Nephron (organoid): Measurements from ENCODE around the gene TKTL1.

ENCODE experiments used
- H3K27ac Mint-ChIP-seq, 3 experiments: 2 replicates each; pipeline ENCODE4 v1.8.0; 2020; ENCODE audit warnings: mixed read lengths in 3 of 3, mild to moderate bottlenecking in 2 of 3, moderate library complexity in 1 of 3
- H3K27me3 Mint-ChIP-seq: 2 replicates; pipeline ENCODE4 v1.8.0; 2021; ENCODE audit warnings: low read depth, mild to moderate bottlenecking, moderate library complexity, mixed read lengths
- H3K36me3 Mint-ChIP-seq: 2 replicates; pipeline ENCODE4 v1.8.0; 2020; ENCODE audit warnings: low read depth, mixed read lengths
- H3K4me1 Mint-ChIP-seq: 2 replicates; pipeline ENCODE4 v1.8.0; 2020; ENCODE audit warnings: mixed read lengths
- H3K4me3 Mint-ChIP-seq, 3 experiments: 2 replicates each; pipeline ENCODE4 v1.8.0; 2020; ENCODE audit warnings: mild to moderate bottlenecking in 3 of 3, mixed read lengths in 3 of 3, moderate library complexity in 2 of 3
- H3K9me3 Mint-ChIP-seq: 2 replicates; pipeline ENCODE4 v1.8.0; 2020; ENCODE audit warnings: mixed read lengths
- TF ChIP-seq, protein P1 (sequence below), 3 experiments: fragments of 200-600 bp; sonication (generic); IDR thresholded peaks; one replicate each; pipeline ENCODE4 v1.5.0; 2021; ENCODE audit warnings: antibody characterized with exemption in 3 of 3; ENCODE audit not compliant: unreplicated experiment in 3 of 3

TKTL1 gene

DNA sequence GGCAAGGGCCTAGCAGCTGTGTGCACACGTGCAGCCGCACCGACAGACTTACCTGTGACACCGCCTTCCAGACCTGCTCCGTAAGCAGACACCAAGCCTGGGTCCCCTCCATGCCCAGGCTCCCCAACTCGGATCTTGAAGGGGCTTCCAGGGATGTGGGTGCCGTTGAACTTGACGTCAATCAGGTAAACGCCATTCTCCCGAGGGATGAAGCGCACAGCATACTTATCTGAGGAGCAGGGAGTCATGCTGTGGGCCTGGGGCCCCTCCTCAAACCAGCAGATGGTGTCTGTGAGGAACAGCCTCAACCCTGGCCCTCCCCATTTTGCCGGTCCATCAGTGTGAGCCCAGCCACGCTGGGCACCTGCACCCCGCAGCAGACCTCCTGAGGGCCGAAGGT is 54.4 kb downstream of the TKTL1 start:
- H3K9me3 Mint-ChIP-seq, result no peaks in the 10 kb centered on the region
- no peak overlapping the region for H3K27ac Mint-ChIP-seq
- H3K36me3 Mint-ChIP-seq, result peaks cover 9% of the 10 kb centered on the region
- H3K4me3 Mint-ChIP-seq, result no peak overlapping the region
- H3K27me3 Mint-ChIP-seq, result no peaks in the 10 kb centered on the region
- H3K4me1 Mint-ChIP-seq, result no peaks in the 10 kb centered on the region
- TF ChIP-seq, protein P1, sequence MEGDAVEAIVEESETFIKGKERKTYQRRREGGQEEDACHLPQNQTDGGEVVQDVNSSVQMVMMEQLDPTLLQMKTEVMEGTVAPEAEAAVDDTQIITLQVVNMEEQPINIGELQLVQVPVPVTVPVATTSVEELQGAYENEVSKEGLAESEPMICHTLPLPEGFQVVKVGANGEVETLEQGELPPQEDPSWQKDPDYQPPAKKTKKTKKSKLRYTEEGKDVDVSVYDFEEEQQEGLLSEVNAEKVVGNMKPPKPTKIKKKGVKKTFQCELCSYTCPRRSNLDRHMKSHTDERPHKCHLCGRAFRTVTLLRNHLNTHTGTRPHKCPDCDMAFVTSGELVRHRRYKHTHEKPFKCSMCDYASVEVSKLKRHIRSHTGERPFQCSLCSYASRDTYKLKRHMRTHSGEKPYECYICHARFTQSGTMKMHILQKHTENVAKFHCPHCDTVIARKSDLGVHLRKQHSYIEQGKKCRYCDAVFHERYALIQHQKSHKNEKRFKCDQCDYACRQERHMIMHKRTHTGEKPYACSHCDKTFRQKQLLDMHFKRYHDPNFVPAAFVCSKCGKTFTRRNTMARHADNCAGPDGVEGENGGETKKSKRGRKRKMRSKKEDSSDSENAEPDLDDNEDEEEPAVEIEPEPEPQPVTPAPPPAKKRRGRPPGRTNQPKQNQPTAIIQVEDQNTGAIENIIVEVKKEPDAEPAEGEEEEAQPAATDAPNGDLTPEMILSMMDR (IDR thresholded peaks at IDR 0.05; ENCODE audit: unreplicated experiment in 3 of 3), result no peak

- no peaks in the 10 kb centered on the region for H3K9me3 Mint-ChIP-seq
- no peaks in the 10 kb centered on the region for H3K4me1 Mint-ChIP-seq
- peaks cover 9% of the 10 kb centered on the region for H3K36me3 Mint-ChIP-seq
- H3K27ac Mint-ChIP-seq, result no peak overlapping the region
- TF ChIP-seq, protein P1 (IDR thresholded peaks at IDR 0.05; ENCODE audit: unreplicated experiment in 3 of 3), result no peak
- H3K4me3 Mint-ChIP-seq, result no peak overlapping the region
- no peaks in the 10 kb centered on the region for H3K27me3 Mint-ChIP-seq
Observed at GRCh38 chrX:154350429-154351182, 55.0 kb downstream of the TKTL1 start.

- H3K27ac Mint-ChIP-seq, result no peak overlapping the region
Observed at GRCh38 chrX:154351183-154352011, 55.8 kb downstream of the TKTL1 start.

GRCh38 chrX:154352012-154352401 is 56.4 kb downstream of the TKTL1 start:
- Mint-ChIP-seq H3K9me3 (no peaks in the 10 kb centered on the region), H3K27ac (no peak overlapping the region), H3K4me1 (no peaks in the 10 kb centered on the region), H3K4me3 (no peak overlapping the region), H3K27me3 (no peaks in the 10 kb centered on the region), H3K36me3 (peaks cover 13% of the 10 kb centered on the region)
- TF ChIP-seq, protein P1 (IDR thresholded peaks at IDR 0.05; ENCODE audit: unreplicated experiment in 3 of 3), result no peak

More at GRCh38 chrX:154351183-154352011, 55.8 kb downstream of the TKTL1 start:
- no peaks in the 10 kb centered on the region for H3K27me3 Mint-ChIP-seq
- no peak overlapping the region for H3K4me3 Mint-ChIP-seq
- TF ChIP-seq, protein P1 (IDR thresholded peaks at IDR 0.05; ENCODE audit: unreplicated experiment in 3 of 3), result no peak
- H3K4me1 Mint-ChIP-seq, result no peaks in the 10 kb centered on the region
- H3K36me3 Mint-ChIP-seq, result peaks cover 13% of the 10 kb centered on the region
- no peaks in the 10 kb centered on the region for H3K9me3 Mint-ChIP-seq

DNA sequence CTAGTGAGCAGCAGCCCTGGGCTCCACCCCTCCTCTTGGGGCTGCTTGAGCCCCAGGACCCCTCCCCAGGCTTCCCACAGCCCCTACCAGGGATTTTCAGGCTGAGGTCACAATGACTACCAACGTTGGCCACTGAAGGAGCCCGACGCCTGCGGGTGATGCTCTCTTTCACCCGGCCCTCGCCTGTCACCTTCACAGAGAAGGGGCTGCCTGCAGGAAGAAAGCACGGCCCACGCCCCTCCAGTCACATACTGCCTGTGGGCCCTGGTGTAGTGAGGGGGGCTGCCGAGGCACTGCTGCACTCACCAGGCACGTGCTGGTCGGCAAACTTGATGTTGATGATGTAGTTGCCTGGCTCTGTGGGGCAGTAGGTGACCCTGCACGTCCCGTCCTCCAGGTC is 56.9 kb downstream of the TKTL1 start:
- no peak overlapping the region for H3K4me3 Mint-ChIP-seq
- no peak overlapping the region for H3K27ac Mint-ChIP-seq
- no peaks in the 10 kb centered on the region for H3K27me3 Mint-ChIP-seq
- no peaks in the 10 kb centered on the region for H3K9me3 Mint-ChIP-seq
- peaks cover 10% of the 10 kb centered on the region for H3K36me3 Mint-ChIP-seq
- no peaks in the 10 kb centered on the region for H3K4me1 Mint-ChIP-seq
- TF ChIP-seq, protein P1 (IDR thresholded peaks at IDR 0.05; ENCODE audit: unreplicated experiment in 3 of 3), result no peak
